22Rv1 (cell line): ENCODE measurements around the gene CDIP1.

Experiments used
- H3K27ac ChIP-seq: fragments of 450-650 bp; 2 replicates; pipeline ENCODE4 v1.5.1; 2017
- CTCF ChIP-seq: fragments of 450-650 bp; IDR thresholded peaks from 2 replicates; pipeline ENCODE4 v1.5.1; 2017; ENCODE audit warnings: mild to moderate bottlenecking
- ZFX ChIP-seq: fragments of 450-650 bp; IDR thresholded peaks from 2 replicates; pipeline ENCODE4 v1.6.1; 2017; ENCODE audit warnings: antibody characterized with exemption, borderline replicate concordance

CDIP1 gene

GRCh38 chr16:4523686-4524085 lies 14.9 kb downstream of the CDIP1 start:
- H3K27ac ChIP-seq, result no peak overlapping the region
- no peak for TF ChIP-seq ZFX
- TF ChIP-seq CTCF, result no peak

GRCh38 chr16:4522051-4522581 lies 16.5 kb downstream of the CDIP1 start:
- no peak for TF ChIP-seq ZFX
- no peak for TF ChIP-seq CTCF
- H3K27ac ChIP-seq, result no peak overlapping the region

- no peak for TF ChIP-seq CTCF
- no peak for TF ChIP-seq ZFX
- H3K27ac ChIP-seq, result no peak overlapping the region
These were observed 17.7 kb downstream of the CDIP1 start for GRCh38 chr16:4520913-4521312.

- TF ChIP-seq ZFX (no peak), CTCF (no peak)
- H3K27ac ChIP-seq, result no peak overlapping the region
These were observed 19.1 kb downstream of the CDIP1 start for GRCh38 chr16:4519274-4520058.

GRCh38 chr16:4517812-4518680 lies 20.5 kb downstream of the CDIP1 start:
- TF ChIP-seq CTCF (peak; percentile 67), ZFX (no peak)
- no peak overlapping the region for H3K27ac ChIP-seq

- TF ChIP-seq ZFX (no peak), CTCF (no peak)
- H3K27ac ChIP-seq, result no peak overlapping the region; the same call in 1 of the 2 replicates
These were observed 22.9 kb downstream of the CDIP1 start for GRCh38 chr16:4515611-4516233.
